ENCODE data around the gene MRPL11.
A peak's percentile ranks its signal among the peaks of the same experiment; 100 is the strongest.

The MRPL11 gene

GRCh38 chr11:66388780-66389386, 49.8 kb downstream of the MRPL11 start:
- peak; percentile 89 for DNase-seq (ENCODE audit: low spot score)

- DNase-seq (ENCODE audit: low spot score), result peak; percentile 94
Observed at GRCh38 chr11:66386171-66387069, 52.2 kb downstream of the MRPL11 start.
